Thyroid gland (tissue), 4 donors: Measurements from ENCODE around the gene AKR1C1.

Experiments used
- CTCF ChIP-seq, 6 experiments: fragments of 200-600 bp in 3 of 6; fragments of 450-650 bp in 3 of 6; sonication (generic) in 3 of 6; IDR thresholded peaks; one replicate each; pipeline ENCODE4 v1.5.1; 2016 to 2019; ENCODE audit warnings: antibody characterized with exemption in 6 of 6, mild to moderate bottlenecking in 2 of 6, inconsistent platforms in 1 of 6, moderate library complexity in 1 of 6
- POLR2A ChIP-seq, 2 donors: fragments of 450-650 bp; IDR thresholded peaks; one replicate each; pipeline ENCODE4 v1.6.1; 2017; ENCODE audit warnings: antibody characterized with exemption in 2 of 2, mild to moderate bottlenecking in 2 of 2, moderate library complexity in 1 of 2

- TF ChIP-seq POLR2A (IDR thresholded peaks at IDR 0.05) (no peak), CTCF (IDR thresholded peaks at IDR 0.05) (no peak)
These were observed 13.8 kb downstream of the AKR1C1 start for GRCh38 chr10:4977025-4977424.
